CD4-positive, alpha-beta T cell (primary cell): Measurements from ENCODE around the gene USO1. TPM values are rescaled to one million over a fixed set of nuclear protein-coding genes. Genes with fewer than 3 reads are reported as not detected.

ENCODE experiments used
- ATAC-seq: fragments of 200-7000 bp; cut with Tn5 transposase; one replicate; pipeline ENCODE4 v1.10.0; 2022; ENCODE audit warnings: mild to moderate bottlenecking; ENCODE audit not compliant: poor library complexity
- CTCF ChIA-PET: fragments of 350-600 bp; sonication (Branson Sonifier 250); formaldehyde crosslinking; loops from one replicate; lab custom pipeline; 2021; ENCODE audit warnings: antibody characterized with exemption, inconsistent platforms; lab: Charles Lee
- POLR2A ChIA-PET: fragments of 350-600 bp; sonication (Branson Sonifier 250); formaldehyde crosslinking; loops from one replicate; lab custom pipeline; 2021; ENCODE audit warnings: antibody characterized with exemption, inconsistent platforms; lab: Charles Lee
- DNase-seq, 14 experiments: peaks; one replicate each; pipeline ENCODE4 v3.0.0-alpha.2; 2013 to 2020; ENCODE audit warnings: mixed read lengths in 2 of 14
- H3K27ac ChIP-seq, 2 donors: one replicate each; pipeline versions ENCODE4 v1.5.1 to v1.7.0; 2013; ENCODE audit warnings: low read length in 2 of 2, low read depth in 1 of 2, mild to moderate bottlenecking in 1 of 2
- H3K27me3 ChIP-seq, 2 experiments: 1 replicate in 1 of 2; 2 replicates in 1 of 2; pipeline versions ENCODE4 v1.6.1 to v1.7.0; 2013; ENCODE audit warnings: low read length in 2 of 2, control low read depth in 1 of 2, mild to moderate bottlenecking in 1 of 2, moderate library complexity in 1 of 2; ENCODE audit not compliant: insufficient read depth in 2 of 2, control insufficient read depth in 1 of 2
- H3K36me3 ChIP-seq: one replicate; pipeline ENCODE4 v1.6.1; 2013; ENCODE audit warnings: low read length, control low read depth; ENCODE audit not compliant: insufficient read depth
- H3K4me1 ChIP-seq: one replicate; pipeline ENCODE4 v1.6.1; 2013; ENCODE audit warnings: low read length, control low read depth; ENCODE audit not compliant: insufficient read depth
- H3K4me3 ChIP-seq: one replicate; pipeline ENCODE4 v1.5.1; 2013; ENCODE audit warnings: mild to moderate bottlenecking, low read length, moderate library complexity
- H3K9me3 ChIP-seq, 2 experiments: 1 replicate in 1 of 2; 2 replicates in 1 of 2; pipeline versions ENCODE4 v1.6.1 to v1.7.0; 2013; ENCODE audit warnings: low read length in 2 of 2, mild to moderate bottlenecking in 2 of 2, control low read depth in 1 of 2, moderate library complexity in 1 of 2; ENCODE audit not compliant: control insufficient read depth in 1 of 2, insufficient read depth in 1 of 2
- H3K27ac Mint-ChIP-seq: one replicate; pipeline ENCODE4 v1.8.0; 2020; ENCODE audit warnings: mixed read lengths
- H3K27me3 Mint-ChIP-seq: one replicate; pipeline ENCODE4 v1.8.0; 2021; ENCODE audit warnings: mixed read lengths
- H3K36me3 Mint-ChIP-seq: one replicate; pipeline ENCODE4 v1.8.0; 2021; ENCODE audit warnings: low read depth, mixed read lengths
- H3K4me1 Mint-ChIP-seq: one replicate; pipeline ENCODE4 v1.8.0; 2021; ENCODE audit warnings: low read depth, mixed read lengths
- H3K4me3 Mint-ChIP-seq: one replicate; pipeline ENCODE4 v1.8.0; 2020; ENCODE audit warnings: mild to moderate bottlenecking, mixed read lengths
- H3K9me3 Mint-ChIP-seq: one replicate; pipeline ENCODE4 v1.8.0; 2020; ENCODE audit warnings: mixed read lengths
- intact Hi-C, 2 experiments: fragments of 100-400 bp; cut with DNase I in 1 of 2; cut with micrococcal nuclease in 1 of 2; formaldehyde crosslinking; loops; one replicate each; pipeline versions ENCODE4 v1.15.1 to v1.9.0; 2023 to 2025; cut with DNase I, micrococcal nuclease
- total RNA-seq, 174 experiments: library from RNA in 2 of 174; stranded (reverse) in 2 of 174; gene quantifications; one replicate each; pipeline ENCODE4 v1.2.3 and lab custom pipeline; 2021 to 2026
- TF ChIP-seq, protein P1 (sequence below): fragments of 200-600 bp; IDR thresholded peaks from one replicate; pipeline ENCODE4 v1.8.0; 2022; ENCODE audit warnings: antibody characterized with exemption, mild to moderate bottlenecking

USO1 gene
- total RNA-seq, 2 experiments from 2014 or later, result 10.5 to 10.9 TPM

DNA sequence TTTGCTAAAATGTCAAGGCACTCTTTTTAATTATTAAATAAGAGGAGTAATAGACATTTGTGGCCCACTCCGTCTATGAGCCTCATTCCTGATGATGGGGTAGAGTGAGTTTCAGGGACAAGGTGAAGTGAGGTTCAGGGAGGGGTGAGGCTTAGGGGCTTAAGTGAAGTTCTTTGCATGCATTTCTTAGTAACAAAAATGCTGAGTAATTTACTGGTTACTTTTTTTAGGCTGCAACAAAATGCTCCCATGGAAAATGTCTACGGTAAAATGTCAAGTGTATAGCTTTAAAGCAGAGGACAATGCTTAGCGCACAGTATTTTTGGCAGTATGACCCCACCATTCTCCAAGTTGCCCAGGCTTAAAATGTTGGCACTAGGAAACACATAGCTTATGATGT lies 2.0 kb upstream of the USO1 start:
- ChIA-PET CTCF (interaction anchor here (2.1 to 2.8 kb wide), 3 partner anchors 10 to 49 kb away, joined by 9 to 17 read pairs (median 14); partner anchors contain the start of gene G3BP2), POLR2A (interaction anchor here (0.7 to 4.7 kb wide), 5 partner anchors 40 to 208 kb away, joined by 3 to 175 read pairs (median 20); partner anchors contain the start of genes CDKL2, G3BP2, RCHY1 and THAP6)
- no peaks in the 10 kb centered on the region for H3K27me3 Mint-ChIP-seq
- Histone ChIP-seq H3K36me3 (peaks cover 4% of the 10 kb centered on the region), H3K27ac (peak overlapping the region in 1 of 2 donors; percentile 72), H3K4me1 (peaks cover 27% of the 10 kb centered on the region), H3K4me3 (no peak overlapping the region), H3K9me3 (no peaks in the 10 kb centered on the region), H3K27me3 (no peaks in the 10 kb centered on the region)
- H3K36me3 Mint-ChIP-seq, result peaks cover 30% of the 10 kb centered on the region
- peaks cover 54% of the 10 kb centered on the region for H3K4me1 Mint-ChIP-seq
- TF ChIP-seq, protein P1, sequence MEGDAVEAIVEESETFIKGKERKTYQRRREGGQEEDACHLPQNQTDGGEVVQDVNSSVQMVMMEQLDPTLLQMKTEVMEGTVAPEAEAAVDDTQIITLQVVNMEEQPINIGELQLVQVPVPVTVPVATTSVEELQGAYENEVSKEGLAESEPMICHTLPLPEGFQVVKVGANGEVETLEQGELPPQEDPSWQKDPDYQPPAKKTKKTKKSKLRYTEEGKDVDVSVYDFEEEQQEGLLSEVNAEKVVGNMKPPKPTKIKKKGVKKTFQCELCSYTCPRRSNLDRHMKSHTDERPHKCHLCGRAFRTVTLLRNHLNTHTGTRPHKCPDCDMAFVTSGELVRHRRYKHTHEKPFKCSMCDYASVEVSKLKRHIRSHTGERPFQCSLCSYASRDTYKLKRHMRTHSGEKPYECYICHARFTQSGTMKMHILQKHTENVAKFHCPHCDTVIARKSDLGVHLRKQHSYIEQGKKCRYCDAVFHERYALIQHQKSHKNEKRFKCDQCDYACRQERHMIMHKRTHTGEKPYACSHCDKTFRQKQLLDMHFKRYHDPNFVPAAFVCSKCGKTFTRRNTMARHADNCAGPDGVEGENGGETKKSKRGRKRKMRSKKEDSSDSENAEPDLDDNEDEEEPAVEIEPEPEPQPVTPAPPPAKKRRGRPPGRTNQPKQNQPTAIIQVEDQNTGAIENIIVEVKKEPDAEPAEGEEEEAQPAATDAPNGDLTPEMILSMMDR, result no peak
- H3K4me3 Mint-ChIP-seq, result no peak overlapping the region
- H3K27ac Mint-ChIP-seq, result peak overlapping the region; percentile 95
- DNase-seq (no peak), ATAC-seq (no peak)
- intact Hi-C loops, result loop anchor here in 1 of 2 experiments (5.0 kb wide), 1 partner anchor 1270 kb away; no protein-coding TSS in a partner anchor
- H3K9me3 Mint-ChIP-seq, result no peaks in the 10 kb centered on the region

DNA sequence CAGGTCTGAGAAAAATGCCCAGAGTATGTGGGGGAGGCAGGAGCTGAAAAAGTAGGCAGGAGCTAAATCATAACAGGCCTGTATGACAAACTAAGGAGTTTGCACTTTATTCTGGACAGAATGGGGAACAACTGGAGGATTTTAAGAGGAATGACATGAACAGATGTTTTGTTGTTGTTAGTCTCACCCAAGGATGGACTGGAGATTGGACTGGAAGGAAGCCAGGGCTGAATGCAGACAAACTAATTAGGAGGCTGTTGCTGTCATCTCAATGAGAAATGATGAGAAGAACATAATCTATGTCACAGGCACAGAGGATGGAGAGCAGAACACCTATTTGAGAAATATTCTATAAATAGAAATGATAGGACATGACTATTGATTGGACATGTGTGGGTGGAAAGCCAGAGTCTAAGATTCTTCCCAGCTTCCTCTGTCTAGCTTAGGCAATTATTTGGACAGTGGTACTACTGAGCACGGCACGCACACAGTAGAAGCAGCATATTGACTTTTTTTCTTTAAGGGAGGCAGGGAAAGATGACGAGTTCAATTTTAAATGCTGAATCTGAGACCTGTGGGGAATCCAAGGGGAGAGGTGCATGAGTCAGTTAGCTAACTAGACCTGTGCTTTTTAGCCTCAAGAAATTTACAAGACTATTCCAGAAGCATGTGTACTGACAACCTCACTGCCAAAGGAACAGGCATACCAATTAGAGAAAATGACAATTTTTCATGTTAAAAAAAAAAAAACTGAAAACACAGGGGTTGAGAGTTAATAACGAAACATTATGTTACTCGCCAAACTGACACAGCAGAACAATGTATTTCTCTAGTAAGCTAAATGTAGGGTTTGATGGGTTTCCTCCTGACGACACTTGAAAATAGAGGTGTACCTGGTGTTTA lies 963 bp upstream of the USO1 start:
- H3K36me3 Mint-ChIP-seq, result peaks cover 28% of the 10 kb centered on the region
- Histone ChIP-seq H3K4me1 (peaks cover 27% of the 10 kb centered on the region), H3K9me3 (no peaks in the 10 kb centered on the region), H3K27me3 (no peaks in the 10 kb centered on the region), H3K27ac (peak overlapping the region; percentile 65 to 72), H3K4me3 (peak overlapping the region; percentile 93), H3K36me3 (peaks cover 4% of the 10 kb centered on the region)
- ChIA-PET POLR2A (interaction anchor here (0.6 to 4.7 kb wide), 29 partner anchors 8 to 1352 kb away, joined by 3 to 175 read pairs (median 5); partner anchors contain the start of genes CDKL2, G3BP2, NAAA and NUP54), CTCF (interaction anchor here (0.8 to 2.8 kb wide), 27 partner anchors 9 to 210 kb away, joined by 3 to 17 read pairs (median 4); partner anchors contain the start of genes CDKL2, G3BP2, RCHY1 and THAP6)
- ATAC-seq (no peak), DNase-seq (peak in 4 of 14 experiments; percentile 7 to 39 (median 28))
- no peaks in the 10 kb centered on the region for H3K9me3 Mint-ChIP-seq
- TF ChIP-seq, protein P1, result no peak
- H3K4me1 Mint-ChIP-seq, result peaks cover 64% of the 10 kb centered on the region
- no peaks in the 10 kb centered on the region for H3K27me3 Mint-ChIP-seq
- H3K4me3 Mint-ChIP-seq, result peak overlapping the region; percentile 99
- intact Hi-C loops, result loop anchor here (1.0 to 5.0 kb wide), 9 partner anchors 37 to 1269 kb away; partner anchors contain the start of genes CDKL2 (in 2 of the 2), G3BP2 (in 1 of the 2), RCHY1 (in 1 of the 2) and THAP6 (in 1 of the 2)
- peak overlapping the region; percentile 95 for H3K27ac Mint-ChIP-seq
